Natural killer cell (primary cell): ENCODE measurements around the gene MRS2. TPM values are rescaled to one million over a fixed set of nuclear protein-coding genes. Genes with fewer than 3 reads are reported as not detected.
"Not testable (repeated sequence)": the region's sequence is repeated elsewhere in the genome, so short reads cannot be mapped to it uniquely, and the experiment has no call there.

Source experiments
- ATAC-seq, 3 donors: fragments of 150-1000 bp in 2 of 3; fragments of 200-7000 bp in 1 of 3; cut with Tn5 transposase; 1 replicate in 1 of 3; 2 replicates in 2 of 3; pipeline ENCODE4 v1.10.0; 2021; ENCODE audit warnings: mild to moderate bottlenecking in 2 of 3, moderate library complexity in 2 of 3
- DNase-seq, 2 donors: peaks; one replicate each; pipeline versions ENCODE4 v3.0.0 to v3.0.0-alpha.2; 2013 to 2021; ENCODE audit warnings: mixed read lengths in 1 of 2
- H3K27ac ChIP-seq: one replicate; pipeline ENCODE4 v1.5.1; 2013; ENCODE audit warnings: mild to moderate bottlenecking, low read length
- H3K27me3 ChIP-seq: one replicate; pipeline ENCODE4 v1.6.1; 2013; ENCODE audit warnings: low read length; ENCODE audit not compliant: control insufficient read depth, insufficient read depth
- H3K36me3 ChIP-seq: one replicate; pipeline ENCODE4 v1.6.1; 2013; ENCODE audit warnings: low read length; ENCODE audit not compliant: control insufficient read depth, insufficient read depth
- H3K4me1 ChIP-seq: one replicate; pipeline ENCODE4 v1.6.1; 2013; ENCODE audit warnings: low read length; ENCODE audit not compliant: control insufficient read depth, insufficient read depth
- H3K4me3 ChIP-seq: one replicate; pipeline ENCODE4 v1.5.1; 2013; ENCODE audit warnings: low read length
- H3K9me3 ChIP-seq: one replicate; pipeline ENCODE4 v1.6.1; 2013; ENCODE audit warnings: low read length; ENCODE audit not compliant: control insufficient read depth, insufficient read depth
- H3K27ac Mint-ChIP-seq, 2 donors: one replicate each; pipeline ENCODE4 v1.8.0; 2022; ENCODE audit warnings: mild to moderate bottlenecking in 2 of 2, mixed read lengths in 2 of 2, moderate library complexity in 1 of 2
- H3K27me3 Mint-ChIP-seq, 2 donors: one replicate each; pipeline ENCODE4 v1.8.0; 2022; ENCODE audit warnings: low read depth in 2 of 2, mixed read lengths in 2 of 2
- H3K36me3 Mint-ChIP-seq: one replicate; pipeline ENCODE4 v1.8.0; 2022; ENCODE audit warnings: mixed read lengths
- H3K4me1 Mint-ChIP-seq, 2 donors: one replicate each; pipeline ENCODE4 v1.8.0; 2022; ENCODE audit warnings: mixed read lengths in 2 of 2
- H3K4me3 Mint-ChIP-seq: one replicate; pipeline ENCODE4 v1.8.0; 2022; ENCODE audit warnings: mild to moderate bottlenecking, moderate library complexity, mixed read lengths
- H3K9me3 Mint-ChIP-seq, 2 donors: one replicate each; pipeline ENCODE4 v1.8.0; 2022; ENCODE audit warnings: mixed read lengths in 2 of 2
- CTCF ChIP-seq: fragments of 200-600 bp; IDR thresholded peaks from one replicate; pipeline ENCODE4 v1.8.0; 2022; ENCODE audit warnings: antibody characterized with exemption
- whole genome bisulfite sequencing: methylation state at CpG from one replicate; pipeline ENCODE4 v1.1.7; 2013; ENCODE audit warnings: missing lambda C conversion rate; ENCODE audit not compliant: insufficient coverage; 5-methylcytosine and 5-hydroxymethylcytosine counted together
- intact Hi-C: fragments of 100-400 bp; cut with micrococcal nuclease; formaldehyde crosslinking; loops from one replicate; pipeline ENCODE4 v1.14.2; 2022
- total RNA-seq, 4 donors: library from RNA; stranded (reverse); fragments of 120-200 nt in 1 of 4; gene quantifications; one replicate each; pipeline versions ENCODE4 v1.2.3 to v1.2.4, GENCODE V29; 2013 to 2022

MRS2 gene
- total RNA-seq, 3 donors from 2014 or later (not counting 1 experiment from before 2014, with no cell fraction given) = 9.0 to 12.8 (median 10.8) TPM

GRCh38 chr6:24376871-24377270 is 25.9 kb upstream of the MRS2 start:
- Histone ChIP-seq H3K27me3 (peaks cover 2% of the 10 kb centered on the region), H3K4me3 (no peak overlapping the region), H3K27ac (no peak overlapping the region), H3K4me1 (no peaks in the 10 kb centered on the region), H3K9me3 (no peaks in the 10 kb centered on the region), H3K36me3 (no peaks in the 10 kb centered on the region)
- DNase-seq (no peak), ATAC-seq (no peak)
- intact Hi-C loops = no loop called here
- no peak overlapping the region for H3K4me3 Mint-ChIP-seq
- H3K27me3 Mint-ChIP-seq = peaks cover 9 to 19% of the 10 kb centered on the region in 2 donors
- H3K4me1 Mint-ChIP-seq = no peaks in the 10 kb centered on the region
- no peak for TF ChIP-seq CTCF
- H3K9me3 Mint-ChIP-seq = no peaks in the 10 kb centered on the region
- WGBS = 86% methylated on average over 4 of the region's 4 CpGs
- no peaks in the 10 kb centered on the region for H3K36me3 Mint-ChIP-seq
- no peak overlapping the region for H3K27ac Mint-ChIP-seq

GRCh38 chr6:24378473-24379097 is 24.2 kb upstream of the MRS2 start:
- H3K27me3 Mint-ChIP-seq = peaks cover 18 to 19% of the 10 kb centered on the region in 2 donors
- no peak for ATAC-seq
- 75% methylated on average over 1 of the region's 1 CpG for WGBS
- no peaks in the 10 kb centered on the region for H3K9me3 Mint-ChIP-seq
- H3K36me3 Mint-ChIP-seq = no peaks in the 10 kb centered on the region
- no peaks in the 10 kb centered on the region for H3K4me1 ChIP-seq
- no peak overlapping the region for H3K4me3 ChIP-seq
- no peak overlapping the region for H3K27ac ChIP-seq
- H3K4me3 Mint-ChIP-seq = no peak overlapping the region
- no peaks in the 10 kb centered on the region for H3K9me3 ChIP-seq
- intact Hi-C loops = no loop called here
- no peak for TF ChIP-seq CTCF
- no peaks in the 10 kb centered on the region for H3K4me1 Mint-ChIP-seq
- H3K27ac Mint-ChIP-seq = no peak overlapping the region
- DNase-seq = no peak
- no peaks in the 10 kb centered on the region for H3K36me3 ChIP-seq
- H3K27me3 ChIP-seq = peaks cover 2% of the 10 kb centered on the region

- DNase-seq = no peak
- Histone ChIP-seq H3K9me3 (no peaks in the 10 kb centered on the region), H3K4me1 (no peaks in the 10 kb centered on the region), H3K27ac (no peak overlapping the region), H3K36me3 (no peaks in the 10 kb centered on the region), H3K4me3 (no peak overlapping the region), H3K27me3 (peaks cover 2% of the 10 kb centered on the region)
- 97% methylated on average over 3 of the region's 4 CpGs for WGBS
- Mint-ChIP-seq H3K27ac (no peak overlapping the region), H3K4me3 (no peak overlapping the region), H3K27me3 (peaks cover 17 to 18% of the 10 kb centered on the region in 2 donors), H3K36me3 (no peaks in the 10 kb centered on the region), H3K4me1 (no peaks in the 10 kb centered on the region), H3K9me3 (no peaks in the 10 kb centered on the region)
- no peak for ATAC-seq
- intact Hi-C loops = no loop called here
- TF ChIP-seq CTCF = no peak
These were observed 21.1 kb upstream of the MRS2 start for GRCh38 chr6:24381476-24382219.

GRCh38 chr6:24382220-24382540 is 20.6 kb upstream of the MRS2 start:
- H3K9me3 Mint-ChIP-seq = no peaks in the 10 kb centered on the region
- 100% methylated on average over 1 of the region's 1 CpG for WGBS
- no peaks in the 10 kb centered on the region for H3K36me3 Mint-ChIP-seq
- intact Hi-C loops = no loop called here
- peaks cover 17 to 18% of the 10 kb centered on the region in 2 donors for H3K27me3 Mint-ChIP-seq
- no peaks in the 10 kb centered on the region for H3K4me1 Mint-ChIP-seq
- Histone ChIP-seq H3K9me3 (no peaks in the 10 kb centered on the region), H3K27ac (no peak overlapping the region), H3K27me3 (peaks cover 2% of the 10 kb centered on the region), H3K4me1 (no peaks in the 10 kb centered on the region), H3K36me3 (no peaks in the 10 kb centered on the region), H3K4me3 (no peak overlapping the region)
- H3K27ac Mint-ChIP-seq = no peak overlapping the region
- ATAC-seq (no peak), DNase-seq (no peak)
- H3K4me3 Mint-ChIP-seq = no peak overlapping the region
- TF ChIP-seq CTCF = no peak

GRCh38 chr6:24382891-24383494 is 19.7 kb upstream of the MRS2 start:
- H3K9me3 Mint-ChIP-seq, H3K4me3 Mint-ChIP-seq, ATAC-seq, DNase-seq, H3K4me1 ChIP-seq, H3K36me3 ChIP-seq, H3K4me3 ChIP-seq, intact Hi-C loops, H3K36me3 Mint-ChIP-seq, H3K9me3 ChIP-seq, H3K4me1 Mint-ChIP-seq, H3K27ac Mint-ChIP-seq, H3K27me3 ChIP-seq, H3K27ac ChIP-seq: not testable (repeated sequence)
- over 99% methylated on average over 6 of the region's 9 CpGs for WGBS
- H3K27me3 Mint-ChIP-seq = peaks cover 18 to 20% of the 10 kb centered on the region in 2 donors
